COR-L47 (cell line): Measurements from ENCODE around the gene PMFBP1.
A peak's percentile ranks its signal among the peaks of the same experiment; 100 is the strongest.

Experiments used
- DNase-seq: peaks from one replicate; lab custom pipeline; 2025; lab: John Stamatoyannopoulos, UW

Gene PMFBP1

GRCh38 chr16:72131036-72131435 lies 40.9 kb downstream of the PMFBP1 start:
- no peak for DNase-seq

- no peak for DNase-seq
Observed at GRCh38 chr16:72129976-72130656, 41.8 kb downstream of the PMFBP1 start.

GRCh38 chr16:72128701-72129100 lies 43.3 kb downstream of the PMFBP1 start:
- no peak for DNase-seq

- DNase-seq, result no peak
Observed at GRCh38 chr16:72126429-72126765, 45.6 kb downstream of the PMFBP1 start.

GRCh38 chr16:72125635-72126428 lies 46.1 kb downstream of the PMFBP1 start:
- DNase-seq, result no peak

GRCh38 chr16:72124761-72125634 lies 47.0 kb downstream of the PMFBP1 start:
- DNase-seq, result peak; percentile 53

GRCh38 chr16:72124148-72124547 lies 47.8 kb downstream of the PMFBP1 start:
- DNase-seq, result no peak

GRCh38 chr16:72123426-72123825 lies 48.5 kb downstream of the PMFBP1 start:
- no peak for DNase-seq

GRCh38 chr16:72122916-72123315 lies 49.0 kb downstream of the PMFBP1 start:
- DNase-seq, result no peak

GRCh38 chr16:72122308-72122707 lies 49.6 kb downstream of the PMFBP1 start:
- no peak for DNase-seq

GRCh38 chr16:72120026-72120425 lies 51.9 kb downstream of the PMFBP1 start:
- DNase-seq, result no peak

GRCh38 chr16:72113616-72113945 lies 58.4 kb downstream of the PMFBP1 start:
- DNase-seq, result no peak

GRCh38 chr16:72112906-72113615 lies 58.9 kb downstream of the PMFBP1 start:
- no peak for DNase-seq

GRCh38 chr16:72112452-72112792 lies 59.5 kb downstream of the PMFBP1 start:
- no peak for DNase-seq

- no peak for DNase-seq
Observed at GRCh38 chr16:72111657-72112451, 60.1 kb downstream of the PMFBP1 start.

- DNase-seq, result no peak
Observed at GRCh38 chr16:72110662-72111615, 61.0 kb downstream of the PMFBP1 start.

GRCh38 chr16:72109966-72110530 lies 61.9 kb downstream of the PMFBP1 start:
- no peak for DNase-seq

GRCh38 chr16:72109300-72109699 lies 62.7 kb downstream of the PMFBP1 start:
- DNase-seq, result no peak

- DNase-seq, result no peak
Observed at GRCh38 chr16:72108353-72109102, 63.4 kb downstream of the PMFBP1 start.
